ENCODE measurements around the gene CTSC. TPM values are rescaled to one million over a fixed set of nuclear protein-coding genes. Genes with fewer than 3 reads are reported as not detected.

The CTSC gene
- total RNA-seq, 3 donors from 2014 or later (not counting 1 experiment from before 2014, with no cell fraction given) = 182 to 275 (median 227) TPM

DNA sequence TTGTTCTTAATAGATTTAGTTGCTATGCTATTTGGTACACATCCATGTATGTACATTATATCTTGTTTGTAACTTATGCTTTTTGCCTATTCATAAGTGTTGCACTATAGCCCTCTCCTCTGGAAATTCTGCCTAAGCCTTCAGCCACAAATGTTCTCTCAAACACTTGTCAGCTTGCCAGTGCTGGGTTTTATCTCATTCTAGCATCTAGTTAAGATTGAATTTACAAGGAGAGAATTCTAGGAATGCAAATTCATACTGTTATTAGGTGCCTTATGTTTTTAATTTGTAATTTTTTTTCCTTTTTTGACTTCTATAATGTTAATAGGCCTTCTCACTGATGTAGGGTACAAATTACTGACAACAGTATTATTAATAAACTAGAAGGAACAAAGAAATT is 14.6 kb upstream of the CTSC start:
- Mint-ChIP-seq H3K36me3 (no peaks in the 10 kb centered on the region), H3K27me3 (ENCODE audit: low read depth in 2 of 2) (no peaks in the 10 kb centered on the region), H3K4me1 (peaks cover 23 to 42% of the 10 kb centered on the region in 2 donors), H3K9me3 (no peaks in the 10 kb centered on the region), H3K4me3 (no peak overlapping the region), H3K27ac (no peak overlapping the region)
- Histone ChIP-seq H3K4me1 (ENCODE audit: control insufficient read depth, insufficient read depth, low read length) (peaks cover 5% of the 10 kb centered on the region), H3K27ac (ENCODE audit: low read length) (no peak overlapping the region), H3K27me3 (ENCODE audit: control insufficient read depth, insufficient read depth, low read length) (no peaks in the 10 kb centered on the region), H3K36me3 (ENCODE audit: control insufficient read depth, insufficient read depth, low read length) (no peaks in the 10 kb centered on the region), H3K4me3 (ENCODE audit: low read length) (no peak overlapping the region), H3K9me3 (ENCODE audit: control insufficient read depth, insufficient read depth, low read length) (no peaks in the 10 kb centered on the region)
- no peak for DNase-seq
- intact Hi-C loops (cut with micrococcal nuclease) = no loop called here
- no peak for ATAC-seq
- TF ChIP-seq, protein P1, sequence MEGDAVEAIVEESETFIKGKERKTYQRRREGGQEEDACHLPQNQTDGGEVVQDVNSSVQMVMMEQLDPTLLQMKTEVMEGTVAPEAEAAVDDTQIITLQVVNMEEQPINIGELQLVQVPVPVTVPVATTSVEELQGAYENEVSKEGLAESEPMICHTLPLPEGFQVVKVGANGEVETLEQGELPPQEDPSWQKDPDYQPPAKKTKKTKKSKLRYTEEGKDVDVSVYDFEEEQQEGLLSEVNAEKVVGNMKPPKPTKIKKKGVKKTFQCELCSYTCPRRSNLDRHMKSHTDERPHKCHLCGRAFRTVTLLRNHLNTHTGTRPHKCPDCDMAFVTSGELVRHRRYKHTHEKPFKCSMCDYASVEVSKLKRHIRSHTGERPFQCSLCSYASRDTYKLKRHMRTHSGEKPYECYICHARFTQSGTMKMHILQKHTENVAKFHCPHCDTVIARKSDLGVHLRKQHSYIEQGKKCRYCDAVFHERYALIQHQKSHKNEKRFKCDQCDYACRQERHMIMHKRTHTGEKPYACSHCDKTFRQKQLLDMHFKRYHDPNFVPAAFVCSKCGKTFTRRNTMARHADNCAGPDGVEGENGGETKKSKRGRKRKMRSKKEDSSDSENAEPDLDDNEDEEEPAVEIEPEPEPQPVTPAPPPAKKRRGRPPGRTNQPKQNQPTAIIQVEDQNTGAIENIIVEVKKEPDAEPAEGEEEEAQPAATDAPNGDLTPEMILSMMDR (IDR thresholded peaks at IDR 0.05) = no peak

DNA sequence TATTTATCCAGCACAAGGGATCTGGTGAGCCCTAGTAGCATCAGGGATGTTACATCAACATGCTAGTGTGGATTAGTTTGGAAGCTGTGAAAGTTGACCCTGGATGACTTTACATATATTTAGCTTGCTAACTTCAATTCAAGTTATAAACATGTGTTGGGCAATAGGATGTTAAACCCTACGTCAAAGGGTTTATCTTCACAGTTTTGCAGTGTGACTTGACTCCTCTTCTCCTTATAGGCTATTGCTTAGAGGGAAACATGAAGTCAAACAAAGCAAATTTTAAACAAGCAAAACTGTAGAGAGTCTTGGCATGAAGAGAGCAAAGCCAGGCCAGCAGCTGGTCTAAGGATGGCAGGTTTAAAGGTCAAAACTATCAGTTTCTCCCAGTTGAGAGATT is 11.3 kb upstream of the CTSC start:
- Mint-ChIP-seq H3K27ac (peak overlapping the region; percentile 74 to 75), H3K36me3 (no peaks in the 10 kb centered on the region), H3K4me1 (peaks cover 46 to 53% of the 10 kb centered on the region in 2 donors), H3K9me3 (no peaks in the 10 kb centered on the region), H3K27me3 (ENCODE audit: low read depth in 2 of 2) (no peaks in the 10 kb centered on the region), H3K4me3 (no peak overlapping the region)
- TF ChIP-seq, protein P1 (IDR thresholded peaks at IDR 0.05) = no peak
- no peak for DNase-seq
- intact Hi-C loops (cut with micrococcal nuclease) = no loop called here
- Histone ChIP-seq H3K27me3 (ENCODE audit: control insufficient read depth, insufficient read depth, low read length) (no peaks in the 10 kb centered on the region), H3K4me3 (ENCODE audit: low read length) (no peak overlapping the region), H3K4me1 (ENCODE audit: control insufficient read depth, insufficient read depth, low read length) (peaks cover 6% of the 10 kb centered on the region), H3K36me3 (ENCODE audit: control insufficient read depth, insufficient read depth, low read length) (no peaks in the 10 kb centered on the region), H3K27ac (ENCODE audit: low read length) (no peak overlapping the region), H3K9me3 (ENCODE audit: control insufficient read depth, insufficient read depth, low read length) (no peaks in the 10 kb centered on the region)
- WGBS (ENCODE audit: insufficient coverage) = 60% methylated on average over 1 of the region's 1 CpG
- ATAC-seq = peak; percentile 26 to 59 (median 55)

DNA sequence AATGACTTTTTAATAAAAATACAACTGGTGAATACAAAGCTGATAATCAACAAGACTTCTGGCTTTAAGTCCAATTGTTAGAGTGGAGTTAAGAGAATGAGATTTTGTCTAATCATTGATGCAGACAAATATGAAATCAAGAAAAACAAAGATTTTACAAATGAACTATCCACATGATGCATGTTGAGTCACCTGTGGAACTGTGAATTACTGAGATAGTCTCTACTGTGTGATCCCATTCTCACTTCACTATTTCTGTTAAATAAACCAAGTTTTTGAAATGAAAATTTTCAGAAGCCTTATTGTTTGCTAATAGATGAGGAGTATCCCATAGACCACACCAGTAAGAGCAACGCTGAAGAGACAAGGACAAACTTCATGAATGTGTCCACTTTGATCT is 8.4 kb upstream of the CTSC start:
- 94% methylated on average over 1 of the region's 1 CpG for WGBS (ENCODE audit: insufficient coverage)
- no peak for DNase-seq
- TF ChIP-seq, protein P1 (IDR thresholded peaks at IDR 0.05) = no peak

DNA sequence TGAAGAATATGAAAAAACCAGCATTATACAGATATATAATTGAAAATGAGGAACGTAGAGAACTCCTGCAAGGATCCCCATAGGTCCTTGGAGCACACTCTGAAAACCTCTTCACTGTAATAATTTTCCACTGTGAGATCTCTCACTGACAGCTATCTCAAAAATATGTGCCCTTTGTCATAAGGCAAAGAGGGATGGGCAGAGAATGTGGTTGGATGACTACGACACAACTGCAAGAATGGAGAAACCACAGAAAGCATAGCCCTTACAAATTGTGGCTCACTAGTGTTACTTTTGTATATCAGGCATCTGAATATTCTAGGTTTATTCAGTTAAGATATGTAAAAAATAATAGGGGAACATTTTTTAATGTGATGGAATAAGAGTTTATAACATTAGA is 7.9 kb upstream of the CTSC start:
- 17% methylated on average over 1 of the region's 2 CpGs for WGBS (ENCODE audit: insufficient coverage)
- Mint-ChIP-seq H3K4me3 (peak overlapping the region; percentile 76), H3K4me1 (peaks cover 68 to 70% of the 10 kb centered on the region in 2 donors)

More for the DNA sequence above, 8.4 kb upstream of the CTSC start:
- Histone ChIP-seq H3K27me3 (ENCODE audit: control insufficient read depth, insufficient read depth, low read length) (no peaks in the 10 kb centered on the region), H3K9me3 (ENCODE audit: control insufficient read depth, insufficient read depth, low read length) (no peaks in the 10 kb centered on the region), H3K4me1 (ENCODE audit: control insufficient read depth, insufficient read depth, low read length) (peaks cover 4% of the 10 kb centered on the region), H3K4me3 (ENCODE audit: low read length) (no peak overlapping the region), H3K27ac (ENCODE audit: low read length) (no peak overlapping the region), H3K36me3 (ENCODE audit: control insufficient read depth, insufficient read depth, low read length) (no peaks in the 10 kb centered on the region)
- Mint-ChIP-seq H3K27ac (peak overlapping the region; percentile 78 to 85), H3K4me3 (peak overlapping the region; percentile 76), H3K36me3 (no peaks in the 10 kb centered on the region), H3K27me3 (ENCODE audit: low read depth in 2 of 2) (no peaks in the 10 kb centered on the region), H3K9me3 (no peaks in the 10 kb centered on the region), H3K4me1 (peaks cover 66 to 68% of the 10 kb centered on the region in 2 donors)
- no peak for ATAC-seq
- intact Hi-C loops (cut with micrococcal nuclease) = loop anchor here (1.0 to 2.0 kb wide), 2 partner anchors 10 to 45 kb away; no protein-coding TSS in a partner anchor

More for the DNA sequence above, 7.9 kb upstream of the CTSC start:
- Histone ChIP-seq H3K4me1 (ENCODE audit: control insufficient read depth, insufficient read depth, low read length) (peaks cover 4% of the 10 kb centered on the region), H3K9me3 (ENCODE audit: control insufficient read depth, insufficient read depth, low read length) (no peaks in the 10 kb centered on the region), H3K4me3 (ENCODE audit: low read length) (no peak overlapping the region), H3K27ac (ENCODE audit: low read length) (peak overlapping the region; percentile 4), H3K27me3 (ENCODE audit: control insufficient read depth, insufficient read depth, low read length) (no peaks in the 10 kb centered on the region), H3K36me3 (ENCODE audit: control insufficient read depth, insufficient read depth, low read length) (no peaks in the 10 kb centered on the region)
- Mint-ChIP-seq H3K27me3 (ENCODE audit: low read depth in 2 of 2) (no peaks in the 10 kb centered on the region), H3K9me3 (no peaks in the 10 kb centered on the region), H3K36me3 (no peaks in the 10 kb centered on the region), H3K27ac (peak overlapping the region; percentile 78 to 85)
- peak; percentile 73 to 93 (median 89) for ATAC-seq
- intact Hi-C loops (cut with micrococcal nuclease) = loop anchor here (1.0 to 2.0 kb wide), 2 partner anchors 9 to 45 kb away; no protein-coding TSS in a partner anchor
- DNase-seq = peak in 1 of 2 donors; percentile 50
- TF ChIP-seq, protein P1 (IDR thresholded peaks at IDR 0.05) = no peak

Data from natural killer cell (primary cell).